Osteocyte (in vitro differentiated cells): Measurements from ENCODE around the gene EBP. TPM values are rescaled to one million over a fixed set of nuclear protein-coding genes. Genes with fewer than 3 reads are reported as not detected.
"Not testable (repeated sequence)": the region's sequence is repeated elsewhere in the genome, so short reads cannot be mapped to it uniquely, and the experiment has no call there.

ENCODE experiments used
- DNase-seq: peaks from one replicate; pipeline ENCODE4 v3.0.0; 2021; ENCODE audit warnings: mixed read lengths; ENCODE audit not compliant: unreplicated experiment; ENCODE audit errors: extremely low spot score
- H3K27ac Mint-ChIP-seq: one replicate; pipeline ENCODE4 v1.8.0; 2021; ENCODE audit warnings: mild to moderate bottlenecking, mixed read lengths; ENCODE audit not compliant: unreplicated experiment
- H3K27me3 Mint-ChIP-seq: one replicate; pipeline ENCODE4 v1.8.0; 2021; ENCODE audit warnings: mixed read lengths; ENCODE audit not compliant: unreplicated experiment
- H3K36me3 Mint-ChIP-seq: one replicate; pipeline ENCODE4 v1.8.0; 2021; ENCODE audit warnings: mixed read lengths; ENCODE audit not compliant: unreplicated experiment
- H3K4me1 Mint-ChIP-seq: one replicate; pipeline ENCODE4 v1.8.0; 2021; ENCODE audit warnings: mixed read lengths; ENCODE audit not compliant: unreplicated experiment
- H3K4me3 Mint-ChIP-seq: one replicate; pipeline ENCODE4 v1.8.0; 2021; ENCODE audit warnings: mild to moderate bottlenecking, moderate library complexity, mixed read lengths; ENCODE audit not compliant: unreplicated experiment
- H3K9me3 Mint-ChIP-seq: one replicate; pipeline ENCODE4 v1.8.0; 2021; ENCODE audit warnings: mixed read lengths; ENCODE audit not compliant: unreplicated experiment
- CTCF ChIP-seq: fragments of 200-600 bp; sonication (generic); IDR thresholded peaks from 2 replicates; pipeline ENCODE4 v1.5.0; 2021; ENCODE audit warnings: antibody characterized with exemption, mild to moderate bottlenecking, moderate library complexity
- total RNA-seq: library from RNA; stranded (reverse); gene quantifications from 2 replicates; pipeline ENCODE4 v1.2.1, GENCODE V29; 2021

The EBP gene
- total RNA-seq, 1 donor from 2014 or later, result 42.5 TPM

- H3K27ac Mint-ChIP-seq, result peak overlapping the region; percentile 89
- peaks cover 8% of the 10 kb centered on the region for H3K9me3 Mint-ChIP-seq
- H3K27me3 Mint-ChIP-seq, result no peaks in the 10 kb centered on the region
- H3K4me1 Mint-ChIP-seq, result peaks cover 13% of the 10 kb centered on the region
- H3K4me3 Mint-ChIP-seq, result peak overlapping the region; percentile 85
- no peak for TF ChIP-seq CTCF
- H3K36me3 Mint-ChIP-seq, result peaks cover 8% of the 10 kb centered on the region
- no peak for DNase-seq
Measured at GRCh38 chrX:48540028-48540375, 18.4 kb downstream of the EBP start.

- peak overlapping the region; percentile 85 for H3K4me3 Mint-ChIP-seq
- TF ChIP-seq CTCF, result no peak
- no peak for DNase-seq
- peak overlapping the region; percentile 89 for H3K27ac Mint-ChIP-seq
- H3K36me3 Mint-ChIP-seq, result peaks cover 9% of the 10 kb centered on the region
- no peaks in the 10 kb centered on the region for H3K27me3 Mint-ChIP-seq
- H3K4me1 Mint-ChIP-seq, result peaks cover 13% of the 10 kb centered on the region
- H3K9me3 Mint-ChIP-seq, result peaks cover 8% of the 10 kb centered on the region
Measured at GRCh38 chrX:48540480-48540879, 18.9 kb downstream of the EBP start.

- Mint-ChIP-seq H3K27ac (no peak overlapping the region), H3K9me3 (peaks cover 8% of the 10 kb centered on the region)
Measured at GRCh38 chrX:48541140-48541814, 19.7 kb downstream of the EBP start.

GRCh38 chrX:48548871-48549270 is 27.3 kb downstream of the EBP start:
- no peak for DNase-seq
- Mint-ChIP-seq H3K27me3 (no peaks in the 10 kb centered on the region), H3K4me3 (no peak overlapping the region), H3K9me3 (no peaks in the 10 kb centered on the region), H3K4me1 (no peaks in the 10 kb centered on the region), H3K27ac (no peak overlapping the region), H3K36me3 (peaks cover 16% of the 10 kb centered on the region)
- no peak for TF ChIP-seq CTCF

More at GRCh38 chrX:48541140-48541814, 19.7 kb downstream of the EBP start:
- no peak for TF ChIP-seq CTCF
- Mint-ChIP-seq H3K27me3 (no peaks in the 10 kb centered on the region), H3K36me3 (peaks cover 11% of the 10 kb centered on the region), H3K4me3 (no peak overlapping the region), H3K4me1 (peaks cover 13% of the 10 kb centered on the region)
- no peak for DNase-seq

- not testable (repeated sequence) for DNase-seq, H3K9me3 Mint-ChIP-seq, H3K4me1 Mint-ChIP-seq, H3K4me3 Mint-ChIP-seq, H3K27me3 Mint-ChIP-seq, H3K27ac Mint-ChIP-seq
- peaks cover 16% of the 10 kb centered on the region for H3K36me3 Mint-ChIP-seq
Measured at GRCh38 chrX:48555731-48556325, 34.2 kb downstream of the EBP start.
